ENCODE measurements around the gene POLR2J2. TPM values are rescaled to one million over a fixed set of nuclear protein-coding genes. Genes with fewer than 3 reads are reported as not detected.

The POLR2J2 gene
- polyA plus RNA-seq, 1 experiment, result 2.0 TPM

Small RNA genes within 50 kb of the gene (small RNA-seq; reads per million reads assigned to genes)
- gene AC105052.3 (ENCODE audit: insufficient read length, low read depth), result not detected
- not detected for gene UPK3BL1 (ENCODE audit: insufficient read length, low read depth)

Other genes starting within 250 kb of the POLR2J2 start
- gene ORAI2, start 238.1 kb downstream of the POLR2J2 start, polyA plus RNA-seq (2011; rRNA removed), result 27.8 and 41.9 TPM in 2 replicates
- 4.3 and 5.6 TPM in 2 replicates for gene ALKBH4, start 206.8 kb downstream of the POLR2J2 start, polyA plus RNA-seq (2011; rRNA removed)
- gene LRWD1, start 206.7 kb downstream of the POLR2J2 start, polyA plus RNA-seq (2011; rRNA removed), result 9.2 and 12.2 TPM in 2 replicates
- gene POLR2J, start 192.7 kb downstream of the POLR2J2 start, polyA plus RNA-seq (2011; rRNA removed), result 44.8 and 55.3 TPM in 2 replicates
- gene RASA4B, start 153.9 kb downstream of the POLR2J2 start, polyA plus RNA-seq (2011; rRNA removed), result 4.0 and 5.2 TPM in 2 replicates
- 1.7 and 1.8 TPM in 2 replicates for gene UPK3BL2, start 128.0 kb downstream of the POLR2J2 start, polyA plus RNA-seq (2011; rRNA removed)
- not detected in 2 replicates for gene SPDYE2, start 120.4 kb downstream of the POLR2J2 start, polyA plus RNA-seq (2011; rRNA removed)
- 40.8 and 59.9 TPM in 2 replicates for gene POLR2J3, start 99.1 kb downstream of the POLR2J2 start, polyA plus RNA-seq (2011; rRNA removed)
- 7.0 and 14.9 TPM in 2 replicates for gene RASA4, start 54.9 kb downstream of the POLR2J2 start, polyA plus RNA-seq (2011; rRNA removed)
- gene UPK3BL1, start 28.9 kb downstream of the POLR2J2 start, polyA plus RNA-seq (2011; rRNA removed), result 19.7 and 27.3 TPM in 2 replicates
- not detected in 2 replicates for gene SPDYE2B, start 21.3 kb downstream of the POLR2J2 start, polyA plus RNA-seq (2011; rRNA removed)
- 3.4 and 4.0 TPM in 2 replicates for gene FAM185A, start 77.3 kb upstream of the POLR2J2 start, polyA plus RNA-seq (2011; rRNA removed)
- gene LRRC17, start 241.3 kb upstream of the POLR2J2 start, polyA plus RNA-seq (2011; rRNA removed), result 813 and 964 TPM in 2 replicates